HG02759 (cell line): ENCODE results near the gene HUNK.

Experiments
- ATAC-seq: cut with Tn5 transposase; IDR thresholded peaks from one replicate; pipeline ENCODE4 v1.9.1; 2021; ENCODE audit warnings: mild to moderate bottlenecking, moderate library complexity; ENCODE audit not compliant: unreplicated experiment

The HUNK gene

DNA sequence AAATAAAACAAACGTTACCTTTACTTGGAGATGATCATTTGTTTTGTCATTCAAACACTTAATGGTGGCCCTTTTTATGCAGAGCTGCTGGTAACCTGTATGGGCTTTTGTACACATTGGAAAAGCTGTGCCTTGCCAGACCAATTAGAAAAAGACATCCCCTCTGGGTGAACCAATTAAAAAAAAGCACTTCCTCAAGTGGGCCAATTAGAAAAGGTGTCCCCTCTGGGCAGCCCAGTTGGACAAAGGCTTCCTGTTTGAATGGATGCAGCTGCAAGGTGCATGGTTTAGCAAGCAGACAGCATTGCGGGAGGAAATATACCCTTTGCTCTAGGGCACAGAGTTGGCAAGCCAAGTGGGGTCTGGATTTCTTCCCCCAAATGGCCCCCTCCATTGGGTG lies 21.6 kb downstream of the HUNK start:
- ATAC-seq = no peak

DNA sequence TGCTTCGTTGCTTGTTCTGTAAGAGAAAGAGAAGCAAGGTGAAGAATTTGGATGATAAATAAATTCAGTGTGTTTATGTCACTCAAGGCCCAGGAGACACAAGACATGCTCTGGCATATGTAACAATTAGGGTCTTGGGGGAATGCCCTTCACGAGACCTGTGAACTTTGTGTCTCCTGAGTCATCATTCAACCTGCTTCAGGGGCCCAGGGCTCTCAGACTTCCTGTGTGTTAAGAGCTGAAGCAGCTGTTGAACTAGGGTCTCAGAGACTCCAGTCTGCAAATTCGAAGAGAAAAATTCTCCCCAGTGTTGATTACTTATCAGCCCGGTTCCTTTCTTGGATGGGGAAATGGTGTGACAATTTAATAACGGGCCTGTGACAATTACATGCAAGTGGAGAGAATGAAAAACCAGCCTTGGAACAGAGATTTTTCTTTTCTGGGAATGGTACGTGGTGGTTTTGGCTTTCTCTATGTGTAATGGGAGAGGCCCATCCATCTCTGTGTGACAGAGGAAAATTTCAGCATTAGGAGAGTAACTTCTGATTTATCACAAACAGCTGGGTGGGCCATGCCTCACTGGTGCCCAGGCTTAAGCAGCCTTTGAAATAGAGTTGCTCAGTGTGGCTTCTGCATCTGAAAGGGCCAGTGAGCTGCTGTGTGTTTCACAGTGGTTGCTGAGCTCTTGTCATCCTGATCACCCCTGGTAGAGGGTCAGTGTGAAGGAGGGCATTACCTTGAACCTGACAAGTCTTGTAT lies 22.4 kb downstream of the HUNK start:
- no peak for ATAC-seq

DNA sequence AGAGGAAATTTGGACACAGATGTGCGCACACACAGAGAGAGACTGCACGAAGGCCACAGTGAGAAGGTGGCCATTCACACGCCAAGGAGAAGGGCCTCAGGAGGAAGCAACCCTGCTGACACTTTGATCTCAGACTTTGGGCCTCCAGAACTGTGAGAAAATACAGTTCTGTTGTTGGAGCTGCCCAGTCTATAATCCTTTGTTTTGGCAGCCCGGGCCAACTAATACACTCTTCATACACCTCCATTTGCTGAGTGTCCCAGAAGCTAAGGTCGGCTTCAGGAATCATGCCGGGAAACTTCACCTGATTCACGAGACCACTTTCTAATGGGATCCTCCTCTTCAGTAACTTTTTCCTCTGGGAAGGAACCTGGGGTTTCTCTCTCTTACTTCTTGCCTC lies 23.2 kb downstream of the HUNK start:
- no peak for ATAC-seq

DNA sequence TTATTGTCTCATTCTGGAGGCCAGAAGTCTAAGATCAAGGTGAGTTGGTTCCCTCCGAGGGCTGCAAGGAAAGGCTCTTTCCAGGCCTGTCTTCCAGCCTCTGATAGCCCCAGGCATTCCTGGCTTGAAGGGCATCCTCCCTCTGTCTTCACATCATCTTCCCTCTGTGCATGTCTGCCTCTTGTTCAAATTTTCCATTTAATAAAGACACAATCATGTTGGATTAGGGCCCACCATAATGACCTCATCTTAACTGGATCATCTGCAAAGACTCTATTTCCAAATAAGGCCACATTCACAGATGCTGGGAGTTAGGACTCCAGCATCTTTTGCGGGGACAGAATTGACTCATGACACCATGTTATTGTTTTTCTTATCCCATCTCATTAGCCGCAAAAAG lies 24.5 kb downstream of the HUNK start:
- ATAC-seq = no peak

DNA sequence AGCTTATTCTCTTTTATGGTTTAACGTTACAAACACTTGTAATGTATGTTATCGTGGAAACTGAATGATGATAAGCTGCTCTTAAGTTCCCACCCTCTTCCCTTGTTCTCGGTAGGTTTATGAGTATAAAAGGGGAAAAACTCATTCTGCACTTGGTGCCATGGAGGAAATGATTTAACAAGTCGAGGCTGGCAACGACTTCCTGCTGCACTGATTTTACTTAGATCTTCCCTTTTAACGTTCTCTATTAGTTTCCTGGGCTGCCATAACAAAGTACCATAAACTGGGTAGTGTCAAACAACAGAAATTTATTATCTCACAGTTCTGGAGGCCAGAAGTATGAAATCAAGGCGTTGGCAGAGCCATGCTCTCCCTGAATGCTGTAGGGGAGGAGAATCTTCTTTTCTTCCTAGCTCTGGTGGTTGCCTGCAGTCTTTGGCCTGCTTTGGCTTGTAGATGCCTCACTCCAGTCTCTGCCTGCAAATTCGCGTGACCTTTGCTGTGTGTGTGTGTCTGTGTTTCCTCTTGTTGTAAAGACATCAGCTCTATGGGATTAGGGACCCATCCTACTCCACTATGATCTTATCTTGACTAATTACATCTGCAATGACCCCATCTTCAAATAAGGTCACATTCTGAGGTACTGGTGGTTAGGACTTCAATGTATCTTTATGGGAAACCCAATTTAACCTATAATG lies 26.3 kb downstream of the HUNK start:
- ATAC-seq = no peak

DNA sequence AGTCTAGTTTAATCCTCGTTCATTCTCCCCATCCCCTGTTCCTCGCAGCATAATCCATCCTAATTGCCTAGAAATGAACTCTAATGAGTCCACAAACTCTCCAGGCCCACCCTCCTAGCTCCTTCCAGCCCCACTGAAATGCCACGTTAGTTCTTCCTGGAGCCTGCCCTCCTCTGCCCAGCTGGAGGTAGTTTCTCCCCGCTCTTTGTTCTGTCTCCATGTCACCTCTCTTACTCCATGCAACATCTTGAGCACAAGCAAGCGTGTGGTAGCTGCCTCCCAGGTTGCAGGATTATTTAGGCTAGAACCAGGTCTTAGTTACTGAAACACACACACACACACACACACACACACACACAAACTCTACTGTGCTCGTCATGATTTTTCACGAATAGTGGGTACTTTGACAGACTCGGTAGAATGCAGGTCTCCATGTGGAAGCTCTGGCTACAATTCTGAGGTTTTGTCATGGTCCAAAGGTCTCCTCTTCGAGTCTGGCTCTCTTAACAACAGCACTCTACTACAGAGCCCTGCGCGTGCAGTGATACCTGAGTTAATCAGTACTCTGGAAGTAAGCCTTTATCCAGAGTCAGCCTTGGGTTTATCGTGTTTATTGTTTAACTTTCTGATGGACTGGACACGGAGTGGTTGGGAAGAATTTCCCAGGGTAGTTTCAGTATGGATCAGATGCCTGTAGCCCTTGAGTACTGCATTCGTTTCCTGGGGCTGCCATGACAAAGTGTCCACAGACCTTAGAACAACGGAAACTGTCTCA lies 27.5 kb downstream of the HUNK start:
- no peak for ATAC-seq

DNA sequence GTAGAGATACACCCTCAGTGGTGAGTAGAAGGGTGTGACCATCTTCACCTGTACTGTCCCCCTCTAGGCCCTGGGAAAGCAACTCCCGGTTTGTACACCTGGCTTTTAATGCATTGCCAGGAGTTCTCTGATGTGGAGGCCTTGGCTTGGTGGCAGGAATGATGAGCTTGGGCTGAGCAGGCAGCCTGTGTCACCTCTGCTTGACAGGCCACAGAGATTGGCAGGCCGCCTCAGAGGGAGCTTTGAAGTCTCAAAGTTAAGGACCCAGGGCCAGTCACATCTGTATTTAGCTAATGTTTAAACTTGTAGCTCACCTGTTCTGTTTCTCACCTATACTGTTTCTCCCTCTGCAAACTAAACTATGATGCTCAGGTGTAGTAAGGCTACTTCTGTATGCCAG lies 28.5 kb downstream of the HUNK start:
- ATAC-seq = no peak

DNA sequence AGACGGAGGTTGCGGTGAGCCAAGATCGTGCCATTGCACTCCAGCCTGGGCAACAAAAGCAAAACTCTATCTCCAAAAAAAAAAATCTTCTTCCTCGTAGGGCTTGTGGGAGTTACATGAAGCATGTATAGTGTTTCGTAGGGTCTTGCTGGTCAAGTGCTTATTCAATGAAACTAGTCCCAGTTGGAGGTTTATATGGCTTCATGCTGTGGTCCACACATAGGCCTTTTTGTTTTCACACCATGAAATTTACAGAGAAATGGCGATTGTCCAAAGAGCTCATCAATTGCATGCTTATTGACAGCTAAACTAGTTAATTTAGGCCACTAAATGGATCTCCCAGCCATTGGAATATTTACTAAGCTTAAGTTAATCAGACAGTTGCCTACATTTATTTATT lies 29.6 kb downstream of the HUNK start:
- ATAC-seq = no peak

DNA sequence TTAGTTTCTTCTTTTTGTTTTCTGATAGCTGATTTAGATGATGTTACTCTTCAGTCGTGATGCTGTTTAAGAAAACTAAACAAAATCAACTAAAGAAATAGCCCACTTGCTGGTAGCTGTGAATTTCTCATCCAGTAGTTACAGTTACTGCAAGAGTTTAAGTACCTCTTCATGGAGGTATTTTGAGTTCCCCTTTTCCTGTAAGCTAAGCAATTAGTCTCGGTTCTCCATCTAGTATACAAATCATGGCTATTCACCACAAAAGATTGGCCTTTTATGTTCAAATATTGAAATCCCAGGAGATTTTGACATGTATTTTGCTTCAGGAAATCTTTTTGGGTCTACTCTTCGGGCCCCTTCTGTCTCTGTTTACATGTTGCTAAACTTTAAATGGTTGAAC lies 31.1 kb downstream of the HUNK start:
- ATAC-seq = no peak

DNA sequence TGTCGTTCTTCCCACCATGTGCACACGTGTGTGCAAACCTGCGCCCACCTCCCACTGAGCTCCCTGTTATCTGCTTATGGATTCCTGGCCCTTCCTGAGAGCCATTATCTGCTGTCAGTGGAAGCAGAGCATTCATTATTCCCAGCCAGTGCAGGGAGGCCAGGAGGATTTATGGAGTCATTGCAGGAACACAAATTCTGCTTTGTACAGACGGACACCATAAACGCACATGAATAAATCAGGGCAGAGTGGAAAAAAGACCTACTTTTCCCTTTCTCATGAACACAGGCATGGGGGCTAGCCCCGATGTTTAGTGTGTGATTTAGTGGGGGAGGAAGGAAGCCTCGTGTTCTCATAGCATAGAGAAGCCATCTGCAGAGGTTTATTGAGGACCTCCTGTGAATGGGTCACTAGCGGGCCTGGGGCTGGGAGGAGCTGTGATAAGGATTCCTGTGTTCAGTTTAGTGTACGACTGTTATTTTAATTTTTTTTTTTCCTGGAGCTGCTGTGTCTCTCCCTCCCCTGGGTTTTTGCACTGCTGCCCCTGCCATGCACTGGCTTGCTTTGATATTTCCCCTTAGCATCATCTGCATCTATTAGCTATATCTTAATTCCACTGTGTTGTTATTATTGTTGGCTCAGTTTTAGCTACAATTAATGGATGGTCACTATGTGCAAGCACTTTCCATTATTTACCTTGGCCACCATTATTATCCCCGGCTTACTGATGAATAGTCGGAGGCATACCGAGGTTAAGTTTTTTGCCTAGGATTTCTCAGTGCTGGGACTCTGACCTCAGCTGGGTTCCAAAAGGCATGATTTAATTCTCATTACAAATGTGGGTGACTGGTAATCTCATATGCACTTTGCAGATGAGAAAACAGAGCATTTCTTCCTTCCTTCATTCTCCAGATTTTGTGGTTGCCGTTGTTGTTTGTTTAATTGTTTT lies 33.0 kb downstream of the HUNK start:
- ATAC-seq = no peak

DNA sequence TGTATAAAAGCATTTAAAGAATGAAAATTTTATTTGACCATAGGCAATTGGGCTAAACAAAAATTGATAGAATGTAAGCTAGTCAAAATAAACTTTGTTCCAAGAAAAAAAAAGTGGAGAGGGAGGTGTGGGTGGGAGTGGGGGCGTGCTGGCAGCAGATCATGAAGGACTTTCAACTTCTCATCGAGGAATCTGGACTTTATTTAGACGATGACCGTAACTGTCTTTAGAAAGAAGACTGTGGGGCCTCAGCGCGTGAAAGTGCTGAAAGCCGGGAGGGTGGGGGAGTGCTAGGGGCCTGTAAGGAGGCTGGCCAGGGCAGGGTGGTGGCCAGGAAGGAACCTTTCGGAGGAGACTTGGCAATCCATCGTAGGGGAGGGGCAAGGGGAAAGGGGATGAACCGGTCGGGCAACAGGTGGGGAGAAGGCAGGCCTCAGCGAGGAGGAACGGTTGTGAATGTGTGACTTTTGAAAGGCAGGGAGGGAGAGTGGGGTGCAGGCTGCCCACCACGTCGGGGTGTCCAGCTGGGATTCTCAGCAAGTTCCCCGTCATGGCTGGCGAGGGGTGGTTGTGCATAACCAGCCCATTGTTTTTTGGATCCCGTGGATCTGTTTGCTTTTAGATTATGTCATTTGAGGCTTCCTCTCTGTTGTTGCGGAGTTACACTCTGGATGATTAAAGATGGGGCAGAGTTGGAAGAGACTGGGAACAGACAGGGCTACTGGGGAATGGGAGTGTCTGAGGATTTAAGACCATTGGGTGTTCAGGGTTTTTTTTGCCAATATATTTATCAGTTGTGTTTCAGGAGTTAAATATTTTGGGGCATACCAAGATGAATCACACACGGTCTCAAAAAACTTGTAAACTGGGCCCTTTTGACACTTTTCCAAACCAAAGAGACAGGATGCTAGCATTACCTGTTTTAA lies 35.5 kb downstream of the HUNK start:
- ATAC-seq = no peak

DNA sequence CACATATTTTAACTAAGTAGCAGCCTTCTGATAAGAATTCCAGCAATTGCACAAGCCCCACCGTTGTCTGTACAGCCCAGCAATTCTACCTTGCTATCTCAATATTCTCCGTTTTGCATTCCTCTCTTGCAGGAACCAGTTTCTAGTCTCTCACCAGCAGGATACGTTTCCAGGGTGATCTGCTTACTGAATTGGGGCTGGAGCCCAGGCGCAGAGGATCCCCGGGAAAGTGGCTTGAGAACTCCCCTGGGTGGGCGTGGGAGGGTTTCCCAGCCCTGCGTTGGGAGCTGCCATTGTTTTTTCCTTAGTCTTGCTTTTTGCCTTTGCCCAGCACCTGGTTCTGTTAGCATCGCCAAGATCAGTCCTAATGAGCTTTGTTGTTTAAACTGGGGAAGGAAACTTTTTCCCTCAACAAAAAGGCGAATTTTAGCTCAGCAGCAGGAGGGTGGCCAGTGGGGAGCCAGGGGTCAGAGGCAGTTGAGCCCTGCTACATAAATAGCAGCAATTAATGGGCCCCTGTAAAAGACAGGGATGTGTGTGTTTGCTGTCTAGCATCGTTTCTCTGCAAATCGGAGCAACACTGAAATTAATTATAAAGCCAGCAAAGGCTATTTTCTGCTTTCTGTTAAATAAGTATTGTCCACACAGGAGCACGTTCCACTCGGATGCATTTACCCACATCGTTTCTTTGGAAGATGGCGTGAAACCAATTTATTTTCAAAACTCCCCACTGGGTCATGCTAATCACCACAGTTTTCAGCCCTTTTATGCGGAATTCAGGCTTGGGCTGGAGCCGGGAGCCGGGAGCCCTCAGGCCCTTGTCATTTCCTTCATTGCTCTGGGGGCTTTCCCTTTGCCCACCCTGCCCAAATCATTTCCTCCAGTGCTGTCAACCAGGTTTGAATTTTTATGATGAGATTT lies 36.6 kb downstream of the HUNK start:
- ATAC-seq = no peak

DNA sequence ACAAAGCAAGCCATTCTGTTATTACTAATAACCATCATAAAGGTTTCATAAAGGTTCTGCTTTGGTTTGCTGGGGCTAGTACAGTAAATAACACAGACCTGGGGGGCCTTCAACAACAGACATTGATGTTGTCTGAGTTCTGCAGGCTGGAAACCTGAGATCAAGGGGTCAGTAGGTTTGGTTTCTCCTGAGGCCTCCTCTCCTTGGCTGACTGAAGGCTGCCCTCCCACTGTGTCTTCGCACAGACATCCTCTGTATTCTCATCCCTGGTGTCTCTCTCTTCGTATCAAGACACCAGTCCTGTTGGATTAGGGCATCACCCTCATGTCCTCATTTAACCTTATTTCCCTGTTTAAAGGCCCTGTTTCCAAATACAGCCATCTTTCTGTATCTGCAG lies 37.3 kb downstream of the HUNK start:
- ATAC-seq = no peak

DNA sequence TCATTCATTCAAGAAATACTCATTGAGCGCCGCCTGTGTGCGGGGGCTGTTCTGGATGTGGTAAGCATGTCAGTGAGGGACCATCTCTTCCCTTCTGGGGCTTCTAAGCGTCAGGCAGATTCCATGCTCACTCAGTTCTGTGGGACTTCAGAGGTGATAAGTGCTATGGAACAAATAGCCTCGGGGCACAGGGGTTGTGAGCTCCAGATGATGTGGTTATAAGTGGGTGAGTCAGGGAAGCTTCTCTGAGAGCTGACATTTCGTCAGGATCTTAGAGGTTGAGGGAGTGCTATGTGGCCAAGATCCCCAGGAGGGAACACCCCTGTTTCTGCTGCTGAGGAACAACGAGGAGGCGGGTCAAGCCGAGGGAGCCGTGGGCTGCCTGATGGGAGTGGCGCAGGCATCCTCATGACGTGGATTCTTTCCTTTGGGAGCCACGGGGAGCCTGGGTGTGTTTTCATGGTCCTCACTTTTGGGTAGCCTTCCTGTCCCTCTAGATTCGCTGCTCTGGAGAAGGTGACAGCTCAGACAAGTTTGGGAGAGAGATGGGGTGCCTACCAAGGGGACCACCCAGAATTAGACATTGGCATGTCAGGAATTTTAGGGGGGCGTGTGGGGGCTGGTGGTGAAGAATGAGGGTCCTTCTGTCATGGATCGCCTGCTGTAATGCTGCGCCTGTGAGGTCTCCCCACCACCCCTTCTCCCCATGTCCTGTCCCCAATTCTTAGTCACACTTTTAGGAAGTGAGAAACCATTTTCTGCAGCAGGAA lies 38.5 kb downstream of the HUNK start:
- no peak for ATAC-seq

DNA sequence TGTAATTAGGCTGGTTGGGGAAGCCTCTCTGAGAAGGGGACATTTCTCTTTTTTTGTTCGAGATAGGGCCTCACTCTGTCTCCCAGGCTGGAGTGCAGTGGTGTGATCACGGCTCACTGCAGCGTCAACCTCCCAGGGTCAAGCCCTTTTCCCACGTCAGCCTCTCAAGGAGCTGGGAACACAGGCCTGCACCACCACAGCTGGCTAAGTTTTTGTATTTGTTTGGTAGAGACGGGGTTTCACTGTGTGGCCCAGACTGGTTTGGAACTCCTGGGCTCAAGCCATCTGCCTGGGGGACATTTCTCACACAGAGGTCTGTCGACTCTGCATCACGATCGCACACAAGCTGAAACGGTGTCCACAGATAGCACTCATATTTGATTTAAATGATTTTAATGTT lies 39.7 kb downstream of the HUNK start:
- ATAC-seq = no peak

DNA sequence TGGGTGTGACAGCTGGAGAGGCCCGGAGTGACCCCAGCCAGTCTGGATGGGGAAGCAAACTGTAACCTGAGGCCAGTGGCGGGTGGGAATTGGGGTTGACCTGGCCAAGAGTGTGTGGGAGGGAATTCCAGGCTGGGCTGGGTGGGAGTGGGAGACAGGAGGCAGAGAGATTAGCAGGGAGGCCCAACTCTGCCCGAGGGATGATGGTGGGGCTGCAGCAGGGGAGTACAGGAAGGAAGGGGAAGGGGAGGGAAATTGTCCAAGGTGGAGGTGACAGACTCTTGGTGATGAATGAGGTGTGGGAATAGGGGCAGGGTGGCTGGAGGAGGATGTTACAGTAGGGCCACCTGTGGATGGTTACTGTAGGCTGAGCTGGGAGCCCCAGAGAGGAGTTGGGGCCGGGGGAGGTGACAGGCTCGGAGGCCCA lies 40.4 kb downstream of the HUNK start:
- no peak for ATAC-seq

DNA sequence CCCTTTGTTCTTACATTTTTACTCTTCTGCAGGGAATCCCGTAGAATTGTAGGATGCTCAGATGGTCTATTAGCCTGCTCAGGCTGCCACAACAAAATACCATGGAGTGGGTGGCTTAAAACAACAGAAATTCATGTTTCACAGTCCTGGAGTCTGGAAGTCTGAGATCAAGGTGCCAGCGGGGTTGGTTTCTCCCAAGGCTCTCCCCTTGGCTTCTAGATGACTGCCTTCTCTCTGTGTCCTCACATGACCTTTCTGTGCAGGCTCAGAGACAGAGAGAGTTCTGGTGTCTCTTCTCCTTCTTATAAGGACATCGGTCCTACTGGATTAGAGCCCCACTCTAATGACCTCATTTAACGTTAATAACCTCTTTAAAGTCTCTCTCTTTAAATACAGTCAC lies 41.7 kb downstream of the HUNK start:
- no peak for ATAC-seq

DNA sequence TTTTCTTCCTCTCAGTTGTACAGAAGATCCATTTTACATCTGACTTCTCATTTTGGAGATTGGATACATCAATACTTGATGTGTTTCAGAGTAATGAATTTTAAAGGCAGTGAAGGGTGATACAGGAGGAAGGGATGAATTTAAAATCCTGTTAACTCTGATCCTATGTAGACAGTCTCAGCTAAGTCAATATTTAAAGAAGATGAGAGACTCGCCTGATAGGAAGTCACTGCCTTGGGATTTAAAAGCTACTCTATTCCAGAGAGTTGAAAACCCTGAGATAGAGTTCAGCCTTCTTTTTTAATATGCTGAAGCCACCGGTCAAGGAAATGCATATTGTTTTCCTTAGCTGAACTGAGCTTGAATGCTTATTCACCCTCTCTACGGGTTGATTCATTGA lies 42.7 kb downstream of the HUNK start:
- no peak for ATAC-seq
